Psoas muscle (tissue), 8 donors: ENCODE results near the gene COX14. TPM values are rescaled to one million over a fixed set of nuclear protein-coding genes. Genes with fewer than 3 reads are reported as not detected.

Experiments
- ATAC-seq, 4 donors: fragments of 200-7000 bp; cut with Tn5 transposase; one replicate each; pipeline ENCODE4 v1.9.1; 2020; ENCODE audit warnings: moderate library complexity in 3 of 4, mild to moderate bottlenecking in 2 of 4
- DNase-seq, 2 donors: peaks; one replicate each; pipeline ENCODE4 v3.0.0-alpha.2; 2020
- H3K27ac ChIP-seq: fragments of 200-600 bp; one replicate; pipeline ENCODE4 v1.8.0; 2022
- H3K27me3 ChIP-seq, 3 donors: fragments of 200-600 bp in 1 of 3; one replicate each; pipeline versions ENCODE4 v1.6.1 to v1.8.0; 2013 to 2022; ENCODE audit warnings: low read length in 2 of 3, mild to moderate bottlenecking in 2 of 3, moderate library complexity in 1 of 3; ENCODE audit not compliant: insufficient read depth in 3 of 3
- H3K36me3 ChIP-seq, 2 donors: fragments of 200-600 bp in 1 of 2; one replicate each; pipeline versions ENCODE4 v1.6.1 to v1.8.0; 2013 to 2022; ENCODE audit warnings: low read depth in 1 of 2, mild to moderate bottlenecking in 1 of 2, moderate library complexity in 1 of 2; ENCODE audit not compliant: insufficient read depth in 1 of 2
- H3K4me1 ChIP-seq: fragments of 200-600 bp; one replicate; pipeline ENCODE4 v1.8.0; 2022
- H3K4me3 ChIP-seq: fragments of 200-600 bp; one replicate; pipeline ENCODE4 v1.8.0; 2022; ENCODE audit warnings: mild to moderate bottlenecking
- H3K9me3 ChIP-seq: fragments of 200-600 bp; one replicate; pipeline ENCODE4 v1.8.0; 2022
- CTCF ChIP-seq: fragments of 200-600 bp; IDR thresholded peaks from one replicate; pipeline ENCODE4 v1.8.0; 2022; ENCODE audit warnings: antibody characterized with exemption
- WGBS, 3 donors: extraction: QIAGEN DNeasy Blood & Tissue Kit; methylation state at CpG; one replicate each; pipeline versions ENCODE4 v1.1.6 to v1.1.7; 2013; 5-methylcytosine and 5-hydroxymethylcytosine counted together
- intact Hi-C, 2 donors: fragments of 100-400 bp; cut with DNase I; formaldehyde crosslinking; loops; one replicate each; pipeline versions ENCODE4 v1.11.0 to v1.14.2; 2022
- polyA plus RNA-seq, 3 donors: library from polyadenylated mRNA; stranded (reverse); fragments of 200-250 nt; gene quantifications; one replicate each; pipeline ENCODE4 v1.2.3, GENCODE V29; 2013
- total RNA-seq, 4 donors: library from RNA; stranded (reverse); fragmentation: NEBNext Ultra II Directional in 2 of 4; extraction: Animal tissue kit (Norgen Biotek cat#: 25700) in 2 of 4; gene quantifications; one replicate each; pipeline versions ENCODE4 v1.2.1 to v1.2.4, GENCODE V29; 2021 to 2023
- donor health status: healthy with polysubstance abuse.
- donor health status: DM: no; HTN: no; CAD: no; lungs with moderate emphysema.
- donor health status: Bipolar disorder and iron deficiency.
- donor health status: healthy.
- donor health status: DM: yes; HTN: yes; CAD: no.
- donor health status: DM: no; HTN: no; CAD: no.
- donor health status: DM: no; HTN: no; CAD: no.
- donor health status: DM: yes; HTN: yes; CAD: no.

The COX14 gene
- total and polyA plus RNA-seq, 7 donors: 101 to 173 (median 132) TPM

DNA sequence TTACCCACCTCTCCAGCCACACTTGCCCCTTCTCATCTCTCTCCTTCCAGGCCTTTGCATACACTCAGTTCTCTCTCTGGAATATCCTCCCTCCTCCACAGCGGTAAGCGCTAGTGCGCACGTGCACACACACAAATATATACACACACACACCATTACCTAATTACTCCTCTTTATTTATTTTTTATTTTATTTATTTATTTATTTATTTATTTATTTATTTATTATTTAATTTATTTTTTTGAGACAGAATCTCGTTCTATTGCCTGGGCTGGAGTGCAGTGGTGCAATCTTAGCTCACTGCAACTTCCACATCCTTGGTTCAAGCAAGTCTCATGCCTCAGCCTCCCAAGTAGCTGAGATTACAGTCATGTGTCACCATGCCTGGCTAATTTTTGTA is 43.0 kb upstream of the COX14 start:
- intact Hi-C loops: no loop called here
- ATAC-seq: no peak
- WGBS, 3 donors: 97 to 100% (median 97%) methylated on average over 5 of the region's 5 CpGs
- H3K36me3 ChIP-seq: no peaks in the 10 kb centered on the region
- no peak overlapping the region for H3K4me3 ChIP-seq
- no peaks in the 10 kb centered on the region for H3K9me3 ChIP-seq
- no peak overlapping the region for H3K27ac ChIP-seq
- H3K27me3 ChIP-seq: no peaks in the 10 kb centered on the region
- H3K4me1 ChIP-seq: no peaks in the 10 kb centered on the region
- TF ChIP-seq CTCF: no peak
- no peak for DNase-seq

DNA sequence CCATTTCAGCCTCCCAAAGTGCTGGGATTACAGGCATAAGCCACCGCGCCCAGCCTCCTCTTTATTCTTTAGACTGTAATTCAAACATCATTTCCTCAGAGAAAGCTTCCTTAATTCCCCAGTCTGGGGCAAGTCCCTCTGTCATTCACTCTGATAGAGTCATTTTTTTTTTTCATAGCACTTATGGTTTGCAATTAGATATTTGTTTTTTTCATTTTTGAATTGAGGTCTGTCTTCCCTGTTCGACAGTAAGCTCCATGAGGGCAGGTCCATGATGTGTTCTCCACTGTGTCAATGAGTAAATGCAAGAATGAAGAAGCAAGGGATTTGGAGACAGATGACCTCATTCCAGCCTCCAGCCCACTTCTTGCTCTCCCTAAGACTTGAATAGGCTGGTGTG is 42.5 kb upstream of the COX14 start:
- ATAC-seq (no peak), DNase-seq (no peak)
- no peaks in the 10 kb centered on the region for H3K4me1 ChIP-seq
- H3K36me3 ChIP-seq: no peaks in the 10 kb centered on the region
- H3K4me3 ChIP-seq: no peak overlapping the region
- no peaks in the 10 kb centered on the region for H3K27me3 ChIP-seq
- intact Hi-C loops: no loop called here
- no peak for TF ChIP-seq CTCF
- no peaks in the 10 kb centered on the region for H3K9me3 ChIP-seq
- H3K27ac ChIP-seq: no peak overlapping the region
- WGBS, 3 donors: 97 to 100% (median 97%) methylated on average over 3 of the region's 3 CpGs

- intact Hi-C loops: loop anchor here (1.0 to 5.0 kb wide), 4 partner anchors 31 to 198 kb away; no protein-coding TSS in a partner anchor
- ATAC-seq: peak; percentile 73 to 84 (median 76)
Observed at GRCh38 chr12:50070314-50071060, 41.5 kb upstream of the COX14 start.

DNA sequence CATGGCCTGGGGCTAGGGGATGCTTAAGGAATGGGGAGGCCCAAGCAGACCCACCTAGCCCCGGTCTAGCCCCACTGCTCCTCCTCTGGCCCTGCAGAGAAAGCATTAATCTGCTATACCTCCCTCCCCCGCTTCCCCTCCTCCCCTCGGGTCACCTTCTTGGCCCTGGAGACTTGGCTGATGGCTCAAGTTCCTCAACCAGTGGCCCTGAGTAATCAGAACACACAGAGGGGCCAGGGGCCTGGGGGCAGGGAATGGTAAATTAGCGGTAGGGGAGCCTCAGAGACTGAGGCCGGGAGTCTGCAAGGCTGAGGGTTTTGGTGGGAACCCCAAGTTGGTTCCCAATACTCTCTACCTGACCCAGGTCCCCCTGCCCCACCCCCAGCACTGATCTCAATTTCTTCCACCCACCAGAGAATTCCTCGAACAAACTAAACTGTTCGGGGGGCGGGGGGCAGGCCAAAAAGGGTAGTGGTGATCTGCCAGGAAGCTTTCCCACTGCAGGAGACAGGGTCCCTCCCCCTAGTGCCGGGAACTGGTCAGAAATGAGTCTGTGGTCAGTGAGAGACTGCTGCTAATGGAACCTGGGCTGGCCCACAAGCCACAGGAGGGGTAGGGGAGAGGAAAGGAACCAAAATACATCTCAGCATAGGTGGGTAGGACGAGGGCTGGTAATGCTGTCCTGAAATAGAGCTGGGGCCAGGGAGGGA is 39.7 kb upstream of the COX14 start:
- no peaks in the 10 kb centered on the region for H3K9me3 ChIP-seq
- 68 to 72% (median 69%) methylated on average over 10 of the region's 10 CpGs for WGBS, 3 donors
- no peak for DNase-seq
- no peak for ATAC-seq
- H3K27me3 ChIP-seq: no peaks in the 10 kb centered on the region
- intact Hi-C loops: loop anchor here (5.0 kb wide), 2 partner anchors 105 to 200 kb away; no protein-coding TSS in a partner anchor
- H3K27ac ChIP-seq: no peak overlapping the region
- no peak for TF ChIP-seq CTCF
- H3K36me3 ChIP-seq: no peaks in the 10 kb centered on the region
- H3K4me3 ChIP-seq: no peak overlapping the region
- peaks cover 4% of the 10 kb centered on the region for H3K4me1 ChIP-seq

More at GRCh38 chr12:50070314-50071060, 41.5 kb upstream of the COX14 start:
- Histone ChIP-seq H3K27me3 (no peaks in the 10 kb centered on the region), H3K4me3 (no peak overlapping the region), H3K36me3 (no peaks in the 10 kb centered on the region), H3K4me1 (peaks cover 3% of the 10 kb centered on the region), H3K9me3 (no peaks in the 10 kb centered on the region), H3K27ac (no peak overlapping the region)
- 39 to 50% (median 43%) methylated on average over 9 of the region's 9 CpGs for WGBS, 3 donors
- peak; percentile 89 for TF ChIP-seq CTCF
- peak; percentile 75 to 86 for DNase-seq
